Motor neuron (in vitro differentiated cells): ENCODE results near the gene DSE. TPM values are rescaled to one million over a fixed set of nuclear protein-coding genes. Genes with fewer than 3 reads are reported as not detected.

Source experiments
- ATAC-seq, 8 experiments: fragments of 200-7000 bp; cut with Tn5 transposase; replicated peaks in 6 of 8; 2 replicates each; pipeline ENCODE4 v1.8.0; 2021; ENCODE audit warnings: mild to moderate bottlenecking in 8 of 8, moderate library complexity in 8 of 8
- H3K27ac ChIP-seq, 2 donors: fragments of 250-450 bp; sonication (Bioruptor Pico); 2 replicates each; pipeline ENCODE4 v1.9.0; 2021; ENCODE audit warnings: antibody characterized with exemption in 2 of 2, mild to moderate bottlenecking in 2 of 2, moderate library complexity in 1 of 2
- H3K4me1 ChIP-seq, 2 donors: fragments of 250-450 bp; sonication (Bioruptor Pico); replicated peaks in 1 of 2; 2 replicates each; pipeline ENCODE4 v1.6.1; 2021; ENCODE audit warnings: antibody characterized with exemption in 2 of 2, mild to moderate bottlenecking in 2 of 2, moderate library complexity in 1 of 2
- H3K4me3 ChIP-seq, 5 donors: fragments of 250-450 bp; sonication (Bioruptor Pico); 2 replicates each; pipeline ENCODE4 v1.9.0; 2021; ENCODE audit warnings: antibody characterized with exemption in 5 of 5, mild to moderate bottlenecking in 5 of 5, moderate library complexity in 4 of 5
- WGBS, 10 experiments: fragments of 450-650 bp; shearing (Covaris generic); methylation state at CpG; one replicate each; pipeline ENCODE4 v1.0.0; 2022; 5-methylcytosine and 5-hydroxymethylcytosine counted together
- in situ Hi-C, 9 experiments: fragments of 400-800 bp; cut with MboI; loops; one replicate each; pipeline ENCODE4 v1.15.0; 2021; ENCODE audit warnings: low sequenced_read_pairs in 9 of 9, low pct_unique_long_range_greater_than_20kb in 2 of 9; ENCODE audit not compliant: unreplicated experiment in 9 of 9
- total RNA-seq, 8 experiments: library from RNA; unstranded; fragments of 300-600 nt; gene quantifications; 2 replicates each; pipeline versions ENCODE4 v1.2.3 to v1.2.4, GENCODE V29; 2022

The DSE gene
- total RNA-seq, 8 experiments from 2014 or later: 6.3 to 39.8 (median 15.8) TPM

DNA sequence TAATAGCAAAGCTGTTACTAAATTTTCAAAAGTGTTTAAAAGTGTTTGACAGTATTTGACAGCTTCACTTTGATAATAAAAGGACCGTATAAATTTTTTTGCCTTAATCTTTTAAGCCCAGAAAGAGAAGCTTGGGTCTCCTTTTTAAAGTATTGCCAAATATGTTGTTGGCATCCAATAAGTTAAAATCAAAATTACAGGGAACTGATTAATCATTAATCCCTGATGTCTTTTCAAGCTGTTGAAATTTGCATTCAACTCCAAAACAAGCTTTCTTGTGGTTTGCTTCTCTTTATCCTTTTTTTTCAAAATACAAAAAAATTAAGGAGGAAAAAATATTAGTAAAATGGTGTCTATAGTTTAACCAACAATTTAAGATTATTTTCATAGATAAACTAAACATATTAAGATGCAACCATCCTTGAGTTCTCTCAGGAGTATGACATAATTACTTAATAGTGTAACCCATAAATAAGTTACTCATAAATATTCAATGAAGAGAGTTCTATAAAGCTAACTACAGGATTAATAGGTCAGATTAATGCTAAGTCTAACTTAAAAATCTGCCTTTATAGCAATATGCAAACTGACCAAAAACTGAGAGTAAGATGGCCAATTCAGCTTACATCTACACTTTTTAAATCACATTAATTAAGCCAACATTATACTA lies 63.4 kb downstream of the DSE start:
- no peak overlapping the region for H3K27ac ChIP-seq
- WGBS, 10 experiments: 73 to 100% (median 97%) methylated on average over 1 of the region's 1 CpG; no CpG with 5 or more reads in 2 of the 10 experiments
- in situ Hi-C loops: loop anchor here in 1 of 9 experiments (25.0 kb wide), 1 partner anchor 147 kb away; the partner anchor contains the start of gene TSPYL1
- no peak overlapping the region for H3K4me3 ChIP-seq
- no peak for ATAC-seq
- H3K4me1 ChIP-seq: peaks cover 4% of the 10 kb centered on the region in 2 donors

DNA sequence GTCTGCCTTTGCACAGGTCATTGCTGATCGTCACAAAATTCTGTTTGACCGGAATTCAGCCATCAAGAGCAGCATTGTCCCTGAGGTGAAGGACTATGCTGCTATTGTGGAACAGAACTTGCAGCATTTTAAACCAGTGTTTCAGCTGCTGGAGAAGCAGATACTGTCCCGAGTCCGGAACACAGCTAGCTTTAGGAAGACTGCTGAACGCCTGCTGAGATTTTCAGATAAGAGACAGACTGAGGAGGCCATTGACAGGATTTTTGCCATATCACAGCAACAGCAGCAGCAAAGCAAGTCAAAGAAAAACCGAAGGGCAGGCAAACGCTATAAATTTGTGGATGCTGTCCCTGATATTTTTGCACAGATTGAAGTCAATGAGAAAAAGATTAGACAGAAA lies 65.8 kb downstream of the DSE start:
- no peak overlapping the region for H3K27ac ChIP-seq
- WGBS, 10 experiments: 91 to 100% (median 96%) methylated on average over 2 to 6 of the region's 7 CpGs; no CpG with 5 or more reads in 3 of the 10 experiments
- peaks cover 4 to 6% of the 10 kb centered on the region in 2 donors for H3K4me1 ChIP-seq
- H3K4me3 ChIP-seq: no peak overlapping the region
- in situ Hi-C loops: loop anchor here in 1 of 9 experiments (25.0 kb wide), 1 partner anchor 149 kb away; the partner anchor contains the start of gene TSPYL1
- no peak for ATAC-seq

DNA sequence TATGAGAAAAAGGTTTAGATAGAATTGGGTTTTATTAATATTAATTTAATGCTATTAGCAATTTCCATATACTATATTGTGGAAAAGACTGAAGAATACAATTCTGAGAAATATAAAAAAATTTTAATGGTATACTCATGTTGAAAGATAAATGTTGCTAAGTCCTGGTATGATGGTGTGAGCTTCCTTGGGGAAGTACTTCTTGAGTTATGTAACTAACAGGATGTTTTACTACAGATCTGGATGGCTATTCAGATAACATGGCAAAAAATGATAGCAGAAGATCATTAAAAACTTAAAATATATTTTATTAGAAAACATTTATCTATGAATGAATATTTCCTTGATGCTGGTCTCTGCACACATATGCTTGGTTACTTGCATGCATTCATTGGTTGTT lies 66.9 kb downstream of the DSE start:
- ATAC-seq: no peak
- no peak overlapping the region for H3K27ac ChIP-seq
- peaks cover 4 to 6% of the 10 kb centered on the region in 2 donors for H3K4me1 ChIP-seq
- in situ Hi-C loops: loop anchor here in 1 of 9 experiments (25.0 kb wide), 1 partner anchor 150 kb away; the partner anchor contains the start of gene TSPYL1
- no peak overlapping the region for H3K4me3 ChIP-seq

DNA sequence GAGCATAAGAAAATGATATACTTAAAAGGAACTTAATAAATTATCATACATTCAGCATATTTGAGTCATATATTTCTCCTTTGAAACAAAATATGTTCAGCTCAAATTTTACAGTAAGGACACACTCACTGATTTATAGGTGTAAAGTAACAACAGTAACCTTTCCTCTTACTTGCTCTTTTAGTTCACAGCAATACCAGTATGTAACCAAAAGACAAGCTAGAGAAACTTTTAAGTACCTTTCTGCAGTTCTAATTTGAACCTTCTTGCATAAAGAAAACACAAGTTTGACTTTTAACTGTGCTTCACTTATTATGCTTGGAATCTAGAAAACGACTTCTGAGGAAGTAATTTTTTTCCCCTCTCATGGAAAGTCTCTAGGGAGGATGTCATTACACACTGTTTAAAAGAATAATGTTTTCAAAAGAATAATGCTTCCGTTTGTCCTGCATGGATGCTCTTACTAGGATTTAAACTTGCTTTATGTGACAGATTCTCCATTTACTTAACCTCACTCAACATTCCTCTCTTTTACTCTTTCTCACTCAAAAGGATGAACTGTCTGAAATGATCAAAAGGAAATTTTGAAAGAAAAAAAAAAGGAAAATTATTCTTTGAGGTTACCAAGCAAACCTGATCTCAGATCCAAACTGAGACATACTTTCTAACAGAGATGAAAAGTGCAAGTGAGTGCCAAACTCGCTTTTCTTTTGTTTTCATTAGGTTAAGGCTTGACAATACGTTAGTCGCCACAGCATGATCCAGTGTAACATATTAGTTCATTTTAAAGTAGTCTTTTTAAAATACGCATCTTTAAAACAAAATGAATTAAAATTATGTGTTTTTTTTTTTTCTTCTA lies 68.1 kb downstream of the DSE start:
- 0 to 86% (median 40%) methylated on average over 2 to 6 of the region's 6 CpGs for WGBS, 10 experiments
- H3K27ac ChIP-seq: no peak overlapping the region
- ATAC-seq: peak in 2 of 8 experiments; percentile 27 to 69
- H3K4me1 ChIP-seq: peaks cover 4 to 6% of the 10 kb centered on the region in 2 donors
- in situ Hi-C loops: loop anchor here in 1 of 9 experiments (25.0 kb wide), 1 partner anchor 152 kb away; the partner anchor contains the start of gene TSPYL1
- no peak overlapping the region for H3K4me3 ChIP-seq

DNA sequence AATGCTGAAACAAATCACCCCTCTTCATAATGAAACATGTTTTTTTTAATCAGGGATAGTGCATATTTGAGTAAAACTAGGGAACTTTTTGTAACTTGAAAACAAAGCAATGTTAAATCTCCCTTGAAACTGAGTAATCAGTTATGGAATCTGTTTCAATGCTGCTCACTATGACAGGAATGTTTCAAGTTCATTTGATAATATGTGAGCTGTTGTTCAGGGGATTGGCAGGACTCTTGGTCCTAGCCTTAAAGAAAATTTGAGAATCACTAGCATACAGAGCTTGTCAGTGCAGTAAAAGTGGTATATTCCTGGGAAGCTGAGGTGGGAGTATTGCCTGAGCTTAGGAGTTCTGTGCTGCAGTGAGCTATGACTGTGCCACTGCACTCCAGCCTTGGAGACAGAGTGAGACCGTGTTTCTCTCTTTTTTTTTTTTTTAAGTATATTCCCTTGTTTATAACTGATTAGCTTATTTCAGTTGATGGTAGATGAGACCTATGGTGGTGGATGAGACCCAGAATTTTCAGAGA lies 68.8 kb downstream of the DSE start:
- Histone ChIP-seq H3K27ac (no peak overlapping the region), H3K4me1 (peaks cover 4 to 6% of the 10 kb centered on the region in 2 donors), H3K4me3 (no peak overlapping the region)
- in situ Hi-C loops: loop anchor here in 1 of 9 experiments (25.0 kb wide), 1 partner anchor 152 kb away; the partner anchor contains the start of gene TSPYL1
- 29 to 100% (median 51%) methylated on average over 1 of the region's 1 CpG; no CpG with 5 or more reads in 4 of the 10 experiments for WGBS, 10 experiments
- peak in 1 of 8 experiments; percentile 53 for ATAC-seq

DNA sequence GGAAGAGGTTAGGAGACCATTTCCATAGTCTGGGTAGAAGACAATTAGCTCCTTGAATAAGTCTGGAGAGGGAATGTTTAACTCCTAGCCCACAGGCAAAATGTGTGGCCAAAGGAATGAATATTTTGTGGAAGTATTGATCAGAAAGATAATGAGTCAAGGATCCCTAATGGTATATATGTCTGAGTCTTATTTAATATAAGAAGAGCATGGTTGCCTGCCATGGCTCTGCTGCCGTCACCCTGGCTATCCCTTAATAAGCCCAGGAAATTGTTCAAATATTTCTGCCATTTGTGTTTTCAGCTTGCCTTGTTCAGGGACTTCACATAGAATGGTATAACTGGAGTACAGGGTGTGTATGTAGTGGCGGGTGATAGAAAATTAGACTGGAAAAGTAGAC lies 72.4 kb downstream of the DSE start:
- H3K27ac ChIP-seq: no peak overlapping the region
- in situ Hi-C loops: loop anchor here in 1 of 9 experiments (25.0 kb wide), 1 partner anchor 156 kb away; the partner anchor contains the start of gene TSPYL1
- WGBS, 10 experiments: 83 to 100% (median 90%) methylated on average over 1 to 2 of the region's 2 CpGs; no CpG with 5 or more reads in 1 of the 10 experiments
- peaks cover 6 to 7% of the 10 kb centered on the region in 2 donors for H3K4me1 ChIP-seq
- no peak for ATAC-seq
- H3K4me3 ChIP-seq: no peak overlapping the region

DNA sequence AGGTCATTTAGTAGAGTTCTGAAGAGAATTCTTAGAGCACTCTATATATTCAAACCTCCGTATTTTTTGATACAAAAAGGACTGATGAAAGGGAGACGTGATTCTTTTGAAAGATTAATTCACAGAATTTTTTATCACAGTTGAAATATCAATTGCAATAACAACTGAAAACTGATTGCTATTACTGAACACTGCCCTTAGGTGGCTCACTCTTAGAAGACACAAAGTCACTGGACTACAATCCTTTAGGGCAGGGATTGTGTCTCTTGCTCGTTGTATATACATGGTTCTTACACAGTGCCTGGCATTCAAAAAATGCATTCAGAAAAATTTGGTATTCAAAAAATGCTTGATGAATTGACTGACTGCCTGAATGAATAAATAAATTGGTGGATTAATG lies 73.3 kb downstream of the DSE start:
- in situ Hi-C loops: loop anchor here in 1 of 9 experiments (25.0 kb wide), 1 partner anchor 157 kb away; the partner anchor contains the start of gene TSPYL1
- WGBS, 10 experiments: 4 to 68% (median 32%) methylated on average over 2 to 3 of the region's 3 CpGs
- Histone ChIP-seq H3K4me1 (peaks cover 2 to 3% of the 10 kb centered on the region in 2 donors), H3K27ac (no peak overlapping the region), H3K4me3 (no peak overlapping the region)
- ATAC-seq: peak in 3 of 8 experiments; percentile 61 to 76 (median 71)

DNA sequence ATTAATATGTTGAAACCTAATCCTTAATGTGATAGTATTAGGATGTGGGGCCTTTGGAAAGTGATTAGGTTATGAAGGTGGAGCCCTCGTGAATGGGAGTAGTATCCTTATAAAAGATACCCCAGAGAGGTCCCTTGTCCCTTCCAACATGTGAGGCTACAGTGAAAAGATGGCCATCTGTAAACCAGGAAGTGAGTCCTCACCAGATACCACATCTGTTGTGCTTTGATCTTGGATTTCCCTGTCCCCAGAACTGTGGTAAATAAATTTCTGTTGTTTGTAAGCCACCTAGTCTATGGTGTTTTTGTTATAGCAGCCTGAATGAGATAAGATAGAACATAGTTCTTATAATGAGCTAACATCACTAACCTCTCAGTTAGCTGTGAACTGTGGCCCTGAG lies 73.8 kb downstream of the DSE start:
- WGBS, 10 experiments: 40 to 100% (median 89%) methylated on average over 1 of the region's 1 CpG; no CpG with 5 or more reads in 3 of the 10 experiments
- Histone ChIP-seq H3K27ac (no peak overlapping the region), H3K4me1 (peaks cover 2 to 3% of the 10 kb centered on the region in 2 donors), H3K4me3 (no peak overlapping the region)
- ATAC-seq: no peak
- in situ Hi-C loops: loop anchor here in 1 of 9 experiments (25.0 kb wide), 1 partner anchor 157 kb away; the partner anchor contains the start of gene TSPYL1

DNA sequence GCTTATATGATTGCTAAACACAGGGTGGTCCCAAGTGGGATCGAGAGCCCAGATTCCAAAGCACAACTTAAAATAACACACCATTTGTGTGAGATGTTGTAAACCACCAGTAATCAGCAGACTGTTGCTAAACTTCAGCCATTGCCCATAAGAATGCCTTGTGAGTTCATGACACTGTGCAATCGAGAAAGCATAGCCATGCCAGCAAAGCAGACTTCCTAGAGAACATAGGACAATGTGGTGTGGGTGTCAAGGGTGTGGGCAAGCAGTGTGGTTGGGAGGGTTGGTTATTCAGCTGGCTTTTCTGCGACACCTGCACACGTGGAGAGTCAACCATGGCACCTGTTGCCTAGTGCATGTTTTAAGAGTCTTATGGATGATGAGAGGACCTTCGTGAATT lies 74.4 kb downstream of the DSE start:
- Histone ChIP-seq H3K27ac (no peak overlapping the region), H3K4me1 (peaks cover 0 to 3% of the 10 kb centered on the region in 2 donors), H3K4me3 (no peak overlapping the region)
- in situ Hi-C loops: loop anchor here in 1 of 9 experiments (25.0 kb wide), 1 partner anchor 158 kb away; the partner anchor contains the start of gene TSPYL1
- WGBS, 10 experiments: 0 to 100% (median 88%) methylated on average over 1 to 4 of the region's 5 CpGs; no CpG with 5 or more reads in 1 of the 10 experiments
- no peak for ATAC-seq

DNA sequence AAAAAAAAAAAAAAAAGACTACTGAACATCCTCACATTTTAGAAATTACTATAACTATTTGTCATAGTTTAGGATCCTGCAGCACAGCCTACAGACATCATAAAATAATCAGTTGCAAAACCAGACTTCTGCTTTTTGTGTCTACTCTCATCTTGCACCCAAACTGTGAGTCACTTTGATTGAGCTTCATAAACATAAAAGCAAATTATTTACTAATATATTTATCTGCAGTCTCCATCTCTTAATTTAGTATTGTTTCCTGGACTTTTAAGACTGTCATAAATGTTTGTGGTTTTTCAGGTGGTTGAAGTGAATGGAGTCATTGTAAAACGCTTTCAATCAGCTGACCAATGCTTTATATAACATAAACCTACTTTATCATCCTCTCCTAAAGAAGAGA lies 75.7 kb downstream of the DSE start:
- ATAC-seq: no peak
- WGBS, 10 experiments: 0 to 100% (median 44%) methylated on average over 1 of the region's 1 CpG; no CpG with 5 or more reads in 4 of the 10 experiments
- H3K4me1 ChIP-seq: peaks cover 0 to 3% of the 10 kb centered on the region in 2 donors
- no peak overlapping the region for H3K27ac ChIP-seq
- no peak overlapping the region for H3K4me3 ChIP-seq
- in situ Hi-C loops: loop anchor here in 1 of 9 experiments (25.0 kb wide), 1 partner anchor 159 kb away; the partner anchor contains the start of gene TSPYL1

DNA sequence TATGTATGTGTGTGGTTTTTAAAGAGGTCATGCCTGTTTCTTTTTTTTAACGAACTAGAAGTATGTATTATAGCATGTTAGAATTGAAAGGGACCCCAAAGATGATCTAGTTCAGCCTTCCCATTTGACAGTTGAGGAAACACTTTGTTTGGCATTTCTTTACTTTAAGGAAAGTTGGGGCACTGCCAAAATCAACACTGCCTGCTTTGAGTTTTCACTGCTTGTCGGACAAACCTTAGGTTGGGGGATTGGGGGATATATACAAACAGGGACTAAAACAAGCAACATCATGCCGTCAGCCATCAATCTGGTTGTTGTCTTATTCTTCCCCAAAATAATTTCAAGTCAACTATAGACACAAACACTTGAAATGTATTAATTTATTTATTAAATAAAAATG lies 76.3 kb downstream of the DSE start:
- no peak for ATAC-seq
- Histone ChIP-seq H3K4me1 (peaks cover 0 to 3% of the 10 kb centered on the region in 2 donors), H3K4me3 (no peak overlapping the region), H3K27ac (no peak overlapping the region)
- WGBS, 10 experiments: 64 to 100% (median 89%) methylated on average over 1 to 3 of the region's 3 CpGs; no CpG with 5 or more reads in 2 of the 10 experiments
- in situ Hi-C loops: loop anchor here in 1 of 9 experiments (25.0 kb wide), 1 partner anchor 160 kb away; the partner anchor contains the start of gene TSPYL1

DNA sequence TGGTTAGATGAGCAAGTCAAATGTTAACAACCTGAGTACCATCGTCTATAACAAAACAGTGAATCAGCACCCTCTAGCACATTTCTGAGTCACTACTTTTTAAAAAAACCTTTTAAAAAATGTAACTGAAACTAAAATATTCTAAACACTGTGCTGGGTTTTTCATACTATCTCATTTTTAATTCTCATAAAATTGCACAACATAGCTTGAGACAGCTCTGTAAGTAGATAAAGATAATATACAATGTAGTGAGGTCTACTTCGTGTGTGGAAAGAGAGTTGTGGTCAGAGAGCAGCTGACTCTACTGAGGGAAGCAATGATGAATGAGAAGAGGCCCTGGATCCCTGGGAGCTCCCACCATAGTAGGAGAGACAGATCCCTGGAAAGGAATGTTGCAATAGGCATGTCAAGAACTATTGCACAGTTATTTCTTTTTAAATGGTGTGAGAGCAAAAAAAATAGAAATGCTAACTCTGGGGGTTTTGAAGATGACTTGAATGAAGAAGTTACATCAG lies 76.8 kb downstream of the DSE start:
- in situ Hi-C loops: loop anchor here in 1 of 9 experiments (25.0 kb wide), 1 partner anchor 160 kb away; the partner anchor contains the start of gene TSPYL1
- Histone ChIP-seq H3K4me1 (peaks cover 0 to 3% of the 10 kb centered on the region in 2 donors), H3K27ac (no peak overlapping the region), H3K4me3 (no peak overlapping the region)
- WGBS, 10 experiments: 0 to 75% (median 18%) methylated on average over 2 of the region's 2 CpGs; no CpG with 5 or more reads in 2 of the 10 experiments
- peak in 3 of 8 experiments; percentile 72 to 76 (median 73) for ATAC-seq
